CD4-positive, alpha-beta T cell treated with Interleukin-10 for 1 hour (primary cell): ENCODE measurements around the gene PTF1A.

Experiments used
- DNase-seq: peaks from one replicate; pipeline ENCODE4 v3.0.0-alpha.2; 2020

The PTF1A gene

GRCh38 chr10:23187155-23187554, 5.0 kb upstream of the PTF1A start:
- no peak for DNase-seq

- no peak for DNase-seq
These were observed 3.1 kb upstream of the PTF1A start for GRCh38 chr10:23189024-23189423.

GRCh38 chr10:23190872-23191763, 994 bp upstream of the PTF1A start:
- DNase-seq: no peak

GRCh38 chr10:23192712-23193434, 761 bp downstream of the PTF1A start:
- no peak for DNase-seq

DNA sequence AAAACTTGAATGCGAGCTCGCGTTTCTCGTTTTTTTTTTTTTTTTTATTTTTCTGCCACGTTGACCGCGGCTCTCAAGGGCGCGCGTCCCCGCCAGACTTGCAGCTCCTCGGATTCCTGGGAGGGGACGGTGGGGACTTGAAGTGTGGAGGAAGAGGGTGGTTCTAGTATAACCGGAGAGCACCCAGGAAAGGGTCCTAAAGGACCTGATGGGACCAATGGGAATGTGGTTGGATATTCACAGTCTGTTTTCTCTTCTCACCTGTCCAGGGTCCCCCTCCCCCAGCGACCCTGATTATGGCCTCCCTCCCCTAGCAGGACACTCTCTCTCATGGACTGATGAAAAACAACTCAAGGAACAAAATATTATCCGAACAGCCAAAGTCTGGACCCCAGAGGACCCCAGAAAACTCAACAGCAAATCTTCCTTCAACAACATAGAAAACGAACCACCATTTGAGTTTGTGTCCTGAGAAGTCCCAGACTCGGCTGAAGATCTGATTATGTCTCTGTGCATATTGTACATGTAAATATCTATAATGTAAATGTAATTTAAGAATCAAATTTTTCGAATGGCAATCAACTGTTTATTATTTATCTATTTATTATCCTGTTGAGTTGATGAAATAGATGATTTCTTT, 1.4 kb downstream of the PTF1A start:
- DNase-seq: no peak

DNA sequence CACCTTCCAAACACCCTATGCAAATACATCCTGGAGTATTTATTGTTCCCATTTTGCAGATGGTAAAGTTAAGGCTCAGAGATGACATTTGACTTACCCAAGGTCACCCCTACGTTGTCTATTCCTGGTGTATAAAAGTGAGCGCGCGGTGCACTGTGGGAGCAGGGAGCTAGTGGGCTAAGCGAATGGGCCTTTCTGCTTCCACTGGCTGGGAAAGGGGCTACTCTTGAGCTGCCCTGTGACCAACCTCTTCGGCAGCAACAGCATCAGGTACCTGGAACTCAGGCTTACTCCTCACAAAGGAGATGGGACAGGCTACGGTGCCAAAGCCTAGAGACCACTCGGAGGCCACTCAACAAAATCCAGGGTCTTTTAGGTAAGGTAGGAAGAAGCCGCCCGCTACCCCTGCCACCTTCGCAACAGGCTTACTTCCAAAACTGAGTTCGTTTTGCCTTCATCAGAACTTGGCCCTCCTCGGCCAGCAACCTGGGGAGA, 2.4 kb downstream of the PTF1A start:
- DNase-seq: no peak

DNA sequence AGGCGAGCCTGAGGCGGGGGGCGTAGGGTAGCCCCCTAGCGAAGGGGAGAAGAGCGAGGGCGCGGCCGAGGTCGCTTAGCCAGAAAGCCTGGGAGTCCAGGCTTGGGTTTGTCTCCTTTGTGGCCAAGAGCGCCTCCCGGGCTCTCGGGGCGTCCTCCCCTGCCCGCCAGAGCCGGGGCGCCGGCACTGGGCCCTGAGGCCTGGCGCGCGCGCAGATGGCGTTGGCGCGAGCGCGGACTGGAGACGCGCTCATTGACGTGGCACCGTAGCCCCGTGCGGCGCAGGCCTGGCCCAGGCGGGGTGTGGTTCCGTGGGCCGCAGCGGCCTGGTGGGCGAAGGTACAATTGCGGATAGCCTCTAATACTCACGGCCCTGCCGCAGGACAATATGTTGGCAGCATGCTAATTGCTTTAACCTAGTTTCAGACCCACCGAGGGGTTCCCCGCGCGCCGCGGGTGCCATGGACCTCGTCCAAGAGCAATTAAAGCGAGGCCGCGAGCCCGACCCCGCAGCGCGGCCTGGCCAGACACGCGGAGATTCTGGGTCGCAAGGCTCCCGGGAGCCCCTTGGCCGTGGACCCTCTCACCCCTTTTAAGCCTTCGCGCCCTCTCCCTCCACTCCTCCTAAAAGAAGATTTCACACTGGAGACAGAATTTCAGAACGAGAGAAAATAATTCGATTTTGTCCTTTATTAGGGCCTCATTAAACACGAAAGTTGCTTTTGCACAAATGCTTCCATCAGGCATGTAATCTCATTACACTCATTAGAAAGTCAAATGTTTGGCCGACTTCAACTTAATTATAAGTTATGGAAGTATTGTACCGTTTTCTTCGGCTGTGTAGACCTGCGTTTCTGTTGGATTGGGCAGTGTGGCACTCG, 3.1 kb downstream of the PTF1A start:
- no peak for DNase-seq

DNA sequence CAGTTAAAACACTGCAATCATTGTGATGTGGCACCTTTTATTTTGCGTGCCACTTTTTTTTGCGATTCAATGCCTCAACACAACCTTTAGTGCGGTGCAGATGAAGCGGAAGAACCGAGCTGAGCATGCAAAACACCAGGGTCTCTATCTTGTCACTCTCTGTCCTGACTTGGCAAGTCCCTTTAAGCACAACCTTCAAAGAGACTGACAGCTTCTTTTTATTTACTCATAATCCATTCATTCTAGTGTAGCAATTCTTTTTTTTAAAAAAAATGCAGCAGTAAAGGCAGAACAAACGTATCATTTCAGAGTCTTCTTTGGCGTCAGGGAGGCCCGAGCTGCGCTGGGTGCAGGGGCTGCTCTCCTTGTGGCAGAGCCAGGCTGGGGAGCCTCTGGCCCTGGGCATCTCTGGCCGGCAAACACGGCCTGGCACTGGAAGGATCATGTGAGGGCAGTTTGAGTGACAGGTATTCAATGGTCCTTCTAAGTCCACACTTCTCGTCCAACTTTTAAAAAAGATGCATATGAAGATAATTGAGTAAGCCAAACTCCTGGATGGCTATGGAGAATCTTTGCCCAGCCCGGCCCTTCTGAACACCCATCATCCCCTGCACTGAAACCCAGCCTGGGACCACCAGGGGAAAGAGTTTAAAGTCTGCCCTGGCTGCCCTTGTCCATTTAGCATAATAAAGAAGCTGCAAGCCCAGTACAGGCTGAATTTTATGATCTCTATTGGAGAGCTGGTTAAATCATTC, 3.9 kb downstream of the PTF1A start:
- no peak for DNase-seq

DNA sequence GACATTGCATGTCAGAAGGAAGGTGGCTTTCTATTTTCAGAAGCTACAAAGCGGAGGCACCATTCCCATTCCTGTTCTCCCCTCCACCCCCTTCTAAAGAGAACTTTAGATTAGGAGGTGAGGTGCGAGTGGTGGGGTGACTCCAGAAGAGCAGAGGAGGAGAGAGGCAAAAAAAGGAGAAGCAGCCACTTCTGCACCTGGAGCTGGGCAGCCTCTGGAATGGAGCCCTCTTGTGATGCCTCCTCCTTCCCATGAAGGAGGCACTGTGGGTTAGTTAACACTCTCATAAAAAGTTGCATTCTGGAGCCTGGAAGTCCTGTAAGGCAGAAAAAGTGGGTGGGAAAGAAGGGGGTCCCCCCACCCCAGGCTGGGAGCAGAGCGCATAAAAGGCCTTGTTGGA, 4.8 kb downstream of the PTF1A start:
- no peak for DNase-seq

GRCh38 chr10:23197416-23197861, 5.3 kb downstream of the PTF1A start:
- DNase-seq: no peak

DNA sequence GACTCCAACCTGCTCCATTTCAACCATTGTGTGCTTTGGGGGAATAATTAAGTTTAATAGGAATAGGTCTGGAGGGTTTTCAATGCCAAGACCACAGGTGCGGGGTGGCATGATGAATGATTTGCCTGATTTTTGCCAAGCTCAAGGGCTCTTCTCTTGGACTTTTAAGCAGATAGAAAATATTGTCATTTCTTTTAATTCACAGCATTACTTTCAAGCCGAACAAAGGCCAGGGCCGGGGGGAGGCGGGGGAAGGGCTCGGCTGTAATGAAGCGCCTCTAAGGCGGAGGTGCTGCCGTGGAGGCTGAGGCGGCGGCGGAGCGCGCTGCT, 6.5 kb downstream of the PTF1A start:
- DNase-seq: no peak

GRCh38 chr10:23198940-23199767, 7.0 kb downstream of the PTF1A start:
- DNase-seq: no peak

DNA sequence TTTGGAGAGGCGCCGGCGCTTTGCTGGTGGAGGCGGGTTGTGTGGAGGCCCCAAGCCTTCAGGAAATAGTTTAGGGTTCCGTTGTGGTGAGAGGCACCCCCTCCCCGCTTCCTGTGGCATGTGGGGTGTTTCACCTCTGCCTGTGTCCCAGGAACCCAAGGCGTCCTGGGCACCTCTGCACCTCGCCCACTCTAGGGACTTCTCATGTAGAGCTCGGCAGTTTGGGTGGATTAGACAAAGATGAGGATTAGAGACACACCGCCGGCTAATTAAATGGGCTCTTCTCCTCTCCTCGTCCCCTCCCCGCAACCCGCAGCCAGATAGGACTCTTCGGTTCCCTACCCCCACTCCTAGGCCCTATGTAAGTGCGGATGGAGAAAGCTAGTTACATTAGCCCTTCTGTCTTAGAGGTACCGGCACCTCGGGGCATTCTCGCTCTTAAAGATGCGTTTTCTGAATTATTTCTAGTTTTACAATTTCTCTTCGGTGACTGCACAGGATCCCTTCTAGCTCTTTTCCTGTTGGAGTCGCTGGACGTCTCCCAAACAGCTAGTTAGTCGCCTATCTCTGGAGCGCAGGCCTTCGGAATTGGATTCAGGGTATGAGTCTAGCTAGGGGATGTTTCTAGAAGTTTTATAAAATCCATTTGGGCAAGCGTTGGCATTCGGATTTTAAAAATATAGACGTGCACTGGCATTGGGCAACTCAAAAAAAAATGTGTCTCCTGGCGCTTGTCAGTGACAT, 7.8 kb downstream of the PTF1A start:
- no peak for DNase-seq

DNA sequence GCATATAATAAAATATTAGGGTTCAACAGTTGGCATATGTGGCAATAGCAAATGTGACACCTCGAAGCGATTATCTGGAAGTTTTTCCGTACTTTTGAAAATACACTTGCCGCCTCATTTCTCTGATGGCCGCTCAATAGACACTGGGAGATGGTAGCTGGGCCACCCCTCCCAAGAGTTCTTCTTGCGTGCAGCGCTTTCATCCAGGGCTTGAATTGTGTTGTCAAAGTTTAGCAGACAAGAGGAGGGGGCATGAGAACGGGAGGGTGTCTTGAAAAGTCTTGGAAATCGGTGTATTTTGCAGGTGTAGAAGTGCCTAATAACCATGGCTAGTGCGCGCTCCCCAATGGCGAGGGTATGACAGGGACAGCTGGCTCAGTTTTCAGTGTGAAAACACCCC, 8.5 kb downstream of the PTF1A start:
- no peak for DNase-seq

DNA sequence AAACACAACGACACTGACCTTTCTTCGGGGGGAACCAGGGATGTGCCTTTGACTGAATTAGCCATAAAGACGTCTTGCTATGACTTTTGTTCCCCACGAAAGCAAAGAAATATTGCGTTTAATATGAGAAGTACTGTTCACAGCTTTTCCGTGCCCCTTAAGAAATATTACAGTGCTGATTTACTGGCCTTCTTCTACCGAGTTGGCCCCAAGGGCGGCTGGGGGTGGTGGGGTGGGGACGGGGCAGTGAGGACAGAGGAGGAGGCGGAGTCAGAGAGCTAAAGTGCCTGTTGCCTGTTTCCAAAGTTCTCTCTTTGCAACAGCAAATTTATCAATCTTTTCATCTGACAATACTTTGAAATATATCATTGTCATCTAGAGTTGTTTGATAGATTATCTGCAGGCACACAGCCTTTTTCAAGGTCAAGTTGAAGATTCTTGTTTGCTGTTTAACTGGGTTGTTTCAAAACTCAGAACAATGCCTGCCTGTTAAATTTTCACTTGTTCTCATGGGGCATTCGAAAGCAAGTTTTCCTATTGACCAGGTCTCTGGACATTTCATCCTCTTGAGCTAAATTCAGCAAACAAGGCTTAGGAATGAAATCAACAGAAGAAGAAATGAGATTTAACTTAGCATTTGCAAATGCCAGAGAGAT, 9.0 kb downstream of the PTF1A start:
- no peak for DNase-seq

DNA sequence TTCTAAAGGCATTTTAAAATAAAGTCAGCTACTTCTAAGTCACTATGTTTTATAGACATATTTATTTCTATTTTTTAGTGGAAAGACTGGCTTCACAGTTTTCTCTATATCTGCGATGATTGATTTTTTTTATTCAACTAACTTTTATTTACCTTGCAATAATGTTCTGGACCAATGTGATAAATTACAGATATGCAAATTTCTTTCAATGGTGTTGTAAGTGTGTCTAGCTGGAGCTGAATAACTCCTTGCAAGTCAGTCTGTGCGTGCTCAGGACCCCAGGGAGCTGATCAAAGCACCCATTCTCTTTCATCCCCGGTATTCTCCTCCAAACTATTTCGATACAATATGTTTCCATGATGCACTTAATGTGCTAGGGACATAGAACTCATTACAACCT, 9.7 kb downstream of the PTF1A start:
- no peak for DNase-seq

DNA sequence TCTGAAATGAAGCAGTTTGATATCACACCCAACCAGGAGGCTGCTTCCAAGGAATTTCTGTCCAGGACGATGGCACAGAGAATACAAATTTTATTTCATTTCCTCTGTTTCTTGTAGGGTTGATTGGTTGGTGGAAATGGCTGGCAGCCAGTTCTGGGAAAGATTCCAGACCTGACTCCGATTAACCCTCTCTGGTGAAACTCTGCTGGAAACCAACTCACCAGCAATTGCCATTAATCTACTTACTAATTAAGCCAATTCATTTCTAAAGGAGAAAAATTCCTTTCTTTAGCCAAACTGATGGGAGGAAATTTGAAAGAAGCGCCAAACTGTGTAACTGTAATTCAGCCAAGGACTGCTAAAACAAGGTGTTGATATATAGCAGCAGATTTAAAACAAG, 10.7 kb downstream of the PTF1A start:
- no peak for DNase-seq

DNA sequence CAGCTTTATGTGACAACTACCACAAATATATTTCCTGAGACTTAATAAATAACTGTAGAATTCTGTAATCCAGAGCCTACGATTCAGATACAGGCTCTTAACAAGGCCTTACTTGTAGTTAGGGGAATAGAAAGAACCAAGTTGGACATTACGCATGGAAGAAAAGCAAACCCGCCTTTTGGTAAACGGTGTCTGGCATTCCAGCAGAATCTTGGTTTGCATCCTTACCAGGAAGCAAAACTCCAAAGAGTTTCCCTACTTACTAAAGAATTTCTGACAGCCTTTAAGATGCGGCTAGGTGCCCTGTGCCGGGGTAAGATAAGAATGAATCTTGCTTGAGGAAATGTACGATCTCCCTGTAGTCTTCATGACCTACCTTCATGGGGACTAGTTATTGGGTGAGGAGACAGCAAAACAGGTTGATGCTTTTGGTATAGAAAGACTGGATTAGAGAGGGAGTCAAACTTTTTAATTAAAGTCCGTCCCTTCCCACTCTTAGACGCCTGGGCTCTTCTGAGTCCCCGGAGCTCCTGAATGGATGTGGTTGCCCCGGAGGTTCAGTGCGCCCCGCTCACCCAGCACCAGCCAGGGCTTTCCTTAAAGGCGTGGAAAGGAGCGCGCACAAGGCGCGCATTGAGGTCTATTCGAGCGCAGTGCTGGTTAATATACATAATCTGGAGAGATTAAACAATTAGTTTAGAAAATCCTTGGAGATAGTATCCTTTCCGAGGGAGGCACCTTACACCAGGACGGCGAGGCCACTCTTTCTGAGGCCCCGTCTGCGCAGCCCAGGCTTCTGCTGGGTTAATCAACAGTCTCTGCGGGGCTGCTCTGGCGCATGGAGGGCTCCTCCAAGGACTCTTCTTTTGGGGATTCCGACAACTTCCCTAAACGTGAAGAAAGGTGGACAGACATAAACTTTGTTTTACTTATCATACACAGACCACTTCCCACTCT, 11.5 kb downstream of the PTF1A start:
- DNase-seq: no peak
